Parathyroid adenoma (tissue), 2 donors: ENCODE measurements around the gene ANXA10.

Source experiments
- H2AFZ ChIP-seq: fragments of 300-600 bp; sonication (generic); one replicate; pipeline ENCODE4 v1.7.0; 2017; ENCODE audit warnings: antibody characterized with exemption, mild to moderate bottlenecking
- H3K27ac ChIP-seq: fragments of 300-600 bp; sonication (generic); one replicate; pipeline ENCODE4 v1.7.0; 2017
- H3K27me3 ChIP-seq: fragments of 300-600 bp; sonication (generic); one replicate; pipeline ENCODE4 v1.7.0; 2017; ENCODE audit warnings: low read length; ENCODE audit not compliant: control insufficient read depth, insufficient read depth
- H3K36me3 ChIP-seq: fragments of 300-600 bp; sonication (generic); one replicate; pipeline ENCODE4 v1.7.0; 2017; ENCODE audit warnings: low read length; ENCODE audit not compliant: control insufficient read depth, insufficient read depth
- H3K4me1 ChIP-seq: fragments of 300-600 bp; sonication (generic); one replicate; pipeline ENCODE4 v1.7.0; 2017; ENCODE audit warnings: control low read depth
- H3K4me2 ChIP-seq: fragments of 300-600 bp; sonication (generic); one replicate; pipeline ENCODE4 v1.7.0; 2017; ENCODE audit warnings: low read length
- H3K4me3 ChIP-seq: fragments of 300-600 bp; sonication (generic); one replicate; pipeline ENCODE4 v1.7.0; 2017; ENCODE audit warnings: low read depth, low read length
- H3K79me2 ChIP-seq: fragments of 300-600 bp; sonication (generic); one replicate; pipeline ENCODE4 v1.7.0; 2017; ENCODE audit warnings: control low read depth
- H3K9ac ChIP-seq: fragments of 300-600 bp; sonication (generic); one replicate; pipeline ENCODE4 v1.7.0; 2017; ENCODE audit warnings: mild to moderate bottlenecking
- H3K9me3 ChIP-seq: fragments of 300-600 bp; sonication (generic); one replicate; pipeline ENCODE4 v1.7.0; 2017; ENCODE audit warnings: low read length; ENCODE audit not compliant: control insufficient read depth
- TF ChIP-seq, protein P1 (sequence below): fragments of 300-600 bp; sonication (generic); IDR thresholded peaks from one replicate; pipeline ENCODE4 v1.7.0; 2017; ENCODE audit warnings: antibody characterized with exemption, mild to moderate bottlenecking
- donor health status: primary hyperparathyroidism.

The ANXA10 gene

GRCh38 chr4:168119890-168120289 is 27.6 kb downstream of the ANXA10 start:
- no peaks in the 10 kb centered on the region for H3K9me3 ChIP-seq
- no peaks in the 10 kb centered on the region for H3K27me3 ChIP-seq
- no peak overlapping the region for H3K4me2 ChIP-seq
- no peaks in the 10 kb centered on the region for H3K4me1 ChIP-seq
- H3K36me3 ChIP-seq, result no peaks in the 10 kb centered on the region
- H3K9ac ChIP-seq, result no peak overlapping the region
- H3K79me2 ChIP-seq, result no peaks in the 10 kb centered on the region
- H3K4me3 ChIP-seq, result no peak overlapping the region
- TF ChIP-seq, protein P1, sequence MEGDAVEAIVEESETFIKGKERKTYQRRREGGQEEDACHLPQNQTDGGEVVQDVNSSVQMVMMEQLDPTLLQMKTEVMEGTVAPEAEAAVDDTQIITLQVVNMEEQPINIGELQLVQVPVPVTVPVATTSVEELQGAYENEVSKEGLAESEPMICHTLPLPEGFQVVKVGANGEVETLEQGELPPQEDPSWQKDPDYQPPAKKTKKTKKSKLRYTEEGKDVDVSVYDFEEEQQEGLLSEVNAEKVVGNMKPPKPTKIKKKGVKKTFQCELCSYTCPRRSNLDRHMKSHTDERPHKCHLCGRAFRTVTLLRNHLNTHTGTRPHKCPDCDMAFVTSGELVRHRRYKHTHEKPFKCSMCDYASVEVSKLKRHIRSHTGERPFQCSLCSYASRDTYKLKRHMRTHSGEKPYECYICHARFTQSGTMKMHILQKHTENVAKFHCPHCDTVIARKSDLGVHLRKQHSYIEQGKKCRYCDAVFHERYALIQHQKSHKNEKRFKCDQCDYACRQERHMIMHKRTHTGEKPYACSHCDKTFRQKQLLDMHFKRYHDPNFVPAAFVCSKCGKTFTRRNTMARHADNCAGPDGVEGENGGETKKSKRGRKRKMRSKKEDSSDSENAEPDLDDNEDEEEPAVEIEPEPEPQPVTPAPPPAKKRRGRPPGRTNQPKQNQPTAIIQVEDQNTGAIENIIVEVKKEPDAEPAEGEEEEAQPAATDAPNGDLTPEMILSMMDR, result no peak
- H3K27ac ChIP-seq, result no peak overlapping the region
- no peak overlapping the region for H2AFZ ChIP-seq

GRCh38 chr4:168120811-168121210 is 28.5 kb downstream of the ANXA10 start:
- H2AFZ ChIP-seq, result no peak overlapping the region
- no peaks in the 10 kb centered on the region for H3K36me3 ChIP-seq
- no peaks in the 10 kb centered on the region for H3K79me2 ChIP-seq
- TF ChIP-seq, protein P1, result no peak
- H3K4me3 ChIP-seq, result no peak overlapping the region
- H3K9ac ChIP-seq, result no peak overlapping the region
- H3K9me3 ChIP-seq, result no peaks in the 10 kb centered on the region
- H3K4me2 ChIP-seq, result no peak overlapping the region
- no peak overlapping the region for H3K27ac ChIP-seq
- no peaks in the 10 kb centered on the region for H3K27me3 ChIP-seq
- no peaks in the 10 kb centered on the region for H3K4me1 ChIP-seq

DNA sequence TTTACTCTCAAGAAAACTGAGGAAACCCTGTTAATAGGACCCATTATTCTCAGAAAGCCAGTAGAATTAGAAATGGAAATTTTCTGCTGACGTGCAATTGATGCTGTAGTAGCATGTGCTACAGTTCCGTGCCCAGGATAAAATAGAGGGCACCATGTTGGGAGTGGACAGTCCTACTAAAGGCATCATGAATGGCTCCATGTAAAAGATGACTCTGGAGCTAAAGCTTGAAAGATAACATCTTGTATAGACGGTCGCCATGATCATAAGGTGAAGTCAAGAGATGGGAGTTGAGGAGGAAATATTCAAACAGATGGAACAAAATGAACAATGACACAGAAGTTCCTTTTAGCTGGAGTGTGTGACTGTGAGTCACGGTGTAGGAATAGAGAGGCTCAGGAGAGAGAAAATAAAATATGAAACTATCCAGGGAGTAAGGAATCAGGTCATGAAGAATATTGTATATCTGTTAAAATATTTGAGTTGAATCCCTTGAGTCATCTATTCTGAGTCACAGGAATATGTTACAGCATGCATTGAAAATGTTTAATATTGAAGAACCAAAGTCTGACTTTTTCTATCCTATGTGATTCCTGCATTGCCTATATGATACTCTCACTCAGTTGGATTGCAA is 31.8 kb downstream of the ANXA10 start:
- Histone ChIP-seq H3K36me3 (no peaks in the 10 kb centered on the region), H3K27ac (no peak overlapping the region)
- TF ChIP-seq, protein P1, result no peak

GRCh38 chr4:168126952-168127351 is 34.6 kb downstream of the ANXA10 start:
- Histone ChIP-seq H2AFZ (no peak overlapping the region), H3K27ac (no peak overlapping the region), H3K79me2 (no peaks in the 10 kb centered on the region), H3K4me1 (no peaks in the 10 kb centered on the region), H3K9me3 (no peaks in the 10 kb centered on the region), H3K4me2 (no peak overlapping the region), H3K27me3 (no peaks in the 10 kb centered on the region), H3K36me3 (no peaks in the 10 kb centered on the region), H3K4me3 (no peak overlapping the region), H3K9ac (no peak overlapping the region)
- TF ChIP-seq, protein P1, result no peak

More for the DNA sequence above, 31.8 kb downstream of the ANXA10 start:
- Histone ChIP-seq H3K4me2 (no peak overlapping the region), H3K4me1 (no peaks in the 10 kb centered on the region), H3K9me3 (no peaks in the 10 kb centered on the region), H2AFZ (no peak overlapping the region), H3K9ac (no peak overlapping the region), H3K4me3 (no peak overlapping the region), H3K79me2 (no peaks in the 10 kb centered on the region), H3K27me3 (no peaks in the 10 kb centered on the region)

GRCh38 chr4:168128601-168129000 is 36.3 kb downstream of the ANXA10 start:
- Histone ChIP-seq H3K27ac (no peak overlapping the region), H3K4me1 (no peaks in the 10 kb centered on the region), H3K4me2 (no peak overlapping the region), H3K27me3 (no peaks in the 10 kb centered on the region), H3K36me3 (no peaks in the 10 kb centered on the region), H3K4me3 (no peak overlapping the region), H3K9me3 (no peaks in the 10 kb centered on the region), H3K9ac (no peak overlapping the region), H2AFZ (no peak overlapping the region), H3K79me2 (no peaks in the 10 kb centered on the region)
- TF ChIP-seq, protein P1, result no peak
